GM19239 (cell line): ENCODE results near the gene NRXN2.

Experiments used
- DNase-seq: peaks from one replicate; pipeline ENCODE4 v3.0.0; 2011; ENCODE audit warnings: low spot score; ENCODE audit not compliant: insufficient read length
- FAIRE-seq: peaks from 2 replicates; lab custom pipeline; 2011; peaks lifted over from hg19 to GRCh38; lab: Jason Lieb, UNC

The NRXN2 gene

GRCh38 chr11:64759722-64760719, 37.0 kb upstream of the NRXN2 start, which contains the start of gene PYGM:
TSS of gene PYGM (minus strand) at chr11:64759974. CDS start at chr11:64759898, 76 bp downstream.
- DNase-seq: no peak
- FAIRE-seq: no peak

- FAIRE-seq (no peak), DNase-seq (no peak)
Observed at GRCh38 chr11:64759131-64759721, 36.2 kb upstream of the NRXN2 start.

GRCh38 chr11:64758330-64759079, 35.5 kb upstream of the NRXN2 start:
- FAIRE-seq: no peak
- no peak for DNase-seq

GRCh38 chr11:64757549-64758329, 34.7 kb upstream of the NRXN2 start:
- DNase-seq (no peak), FAIRE-seq (no peak)

GRCh38 chr11:64755681-64756361, 32.8 kb upstream of the NRXN2 start:
- FAIRE-seq (no peak), DNase-seq (no peak)

GRCh38 chr11:64754919-64755662, 32.1 kb upstream of the NRXN2 start:
- DNase-seq (no peak), FAIRE-seq (no peak)

GRCh38 chr11:64754124-64754918, 31.3 kb upstream of the NRXN2 start:
- FAIRE-seq: no peak
- no peak for DNase-seq

- FAIRE-seq: no peak
- DNase-seq: no peak
Observed at GRCh38 chr11:64753380-64754123, 30.6 kb upstream of the NRXN2 start.

GRCh38 chr11:64753019-64753379, 30.0 kb upstream of the NRXN2 start:
- FAIRE-seq (no peak), DNase-seq (no peak)

GRCh38 chr11:64752175-64752970, 29.4 kb upstream of the NRXN2 start:
- no peak for DNase-seq
- FAIRE-seq: no peak

GRCh38 chr11:64751580-64751979, 28.6 kb upstream of the NRXN2 start:
- FAIRE-seq: no peak
- DNase-seq: no peak

GRCh38 chr11:64751136-64751535, 28.1 kb upstream of the NRXN2 start:
- DNase-seq (no peak), FAIRE-seq (no peak)

GRCh38 chr11:64750361-64751054, 27.5 kb upstream of the NRXN2 start:
- DNase-seq (no peak), FAIRE-seq (no peak)

- DNase-seq (no peak), FAIRE-seq (no peak)
Observed at GRCh38 chr11:64747961-64748665, 25.1 kb upstream of the NRXN2 start.

GRCh38 chr11:64746486-64746885, 23.5 kb upstream of the NRXN2 start:
- FAIRE-seq (no peak), DNase-seq (no peak)
